ENCODE data around the gene GTF3C2. TPM values are rescaled to one million over a fixed set of nuclear protein-coding genes. Genes with fewer than 3 reads are reported as not detected.

Gene GTF3C2
- total and polyA plus RNA-seq, 2 of the 13 experiments (the other 11 are each of a cell fraction or from before 2014, with no cell fraction given), result 77.5 to 130 TPM

- TF ChIP-seq MLX (CRISPR knock-in tag; IDR thresholded peaks at IDR 0.05) (peak; percentile 87), FOXK1 (CRISPR knock-in tag; IDR thresholded peaks at IDR 0.05; ENCODE audit: borderline replicate concordance, low read depth) (peak; percentile 93), EEA1 (CRISPR knock-in tag; IDR thresholded peaks at IDR 0.05; ENCODE audit: borderline replicate concordance) (no peak; the same call in 1 of the 2 replicates), ZNF572 (CRISPR knock-in tag; IDR thresholded peaks at IDR 0.05) (peak; percentile 96; the same call in 1 of the 2 replicates), HNF4A (CRISPR knock-in tag; IDR thresholded peaks at IDR 0.05) (peak; percentile 51; the same call in 1 of the 2 replicates), ZBTB40 (IDR thresholded peaks at IDR 0.05) (no peak), ZBTB40 (CRISPR knock-in tag; IDR thresholded peaks at IDR 0.05) (peak; percentile 90), DMAP1 (CRISPR knock-in tag; IDR thresholded peaks at IDR 0.05) (peak; percentile 95), SYNCRIP (IDR thresholded peaks at IDR 0.05; ENCODE audit: insufficient read depth, low read depth, low read length) (no peak), ZNF644 (CRISPR knock-in tag; IDR thresholded peaks at IDR 0.05; ENCODE audit: low read depth) (no peak), MXD3 (CRISPR knock-in tag; IDR thresholded peaks at IDR 0.05) (peak; percentile 80), NFE2 (CRISPR knock-in tag; IDR thresholded peaks at IDR 0.05) (no peak), ZNF282 (IDR thresholded peaks at IDR 0.05; ENCODE audit: partially characterized antibody) (no peak), LRRFIP1 (CRISPR knock-in tag; conservative IDR thresholded peaks at IDR 0.05) (no peak; the same call in 1 of the 2 replicates), ARNTL (CRISPR knock-in tag; IDR thresholded peaks at IDR 0.05) (peak; percentile 43; the same call in 1 of the 2 replicates), FLYWCH1 (CRISPR knock-in tag; IDR thresholded peaks at IDR 0.05) (0 out of 2 replicates have a peak, but pooled peaks have one; percentile 88), ZNF432 (CRISPR knock-in tag; IDR thresholded peaks at IDR 0.05; ENCODE audit: borderline replicate concordance) (no peak), SIN3B (IDR thresholded peaks at IDR 0.05; ENCODE audit: low read length) (peak; percentile 75; the same call in 1 of the 2 replicates)
Observed at GRCh38 chr2:27370026-27370815, 13.7 kb upstream of the GTF3C2 start, which contains the start of the genes EIF2B4 and SNX17 (continued).
